Cardiac muscle cell (in vitro differentiated cells and primary cell): ENCODE data around the gene ARMS2. TPM values are rescaled to one million over a fixed set of nuclear protein-coding genes. Genes with fewer than 3 reads are reported as not detected.

Experiments used
- DNase-seq, 2 donors: peaks; one replicate each; pipeline versions ENCODE4 v3.0.0 to v3.0.0-alpha.2; 2010 to 2017; ENCODE audit warnings: low read depth in 1 of 2, low spot score in 1 of 2
- H3K27ac ChIP-seq: fragments of 200-600 bp; sonication (generic); 2 replicates; pipeline ENCODE4 v1.5.1; 2016
- H3K27me3 ChIP-seq: fragments of 200-600 bp; sonication (generic); 2 replicates; pipeline ENCODE4 v1.6.0; 2016; ENCODE audit warnings: control low read depth
- H3K36me3 ChIP-seq: fragments of 200-600 bp; sonication (generic); 2 replicates; pipeline ENCODE4 v1.5.1; 2016; ENCODE audit warnings: control low read depth
- H3K4me1 ChIP-seq: fragments of 200-600 bp; sonication (generic); 2 replicates; pipeline ENCODE4 v1.8.1; 2017; ENCODE audit warnings: low read depth, mild to moderate bottlenecking, mixed run types
- H3K4me3 ChIP-seq: fragments of 200-600 bp; sonication (generic); 2 replicates; pipeline ENCODE4 v1.5.1; 2016; ENCODE audit warnings: mild to moderate bottlenecking
- H3K9me3 ChIP-seq: fragments of 200-600 bp; sonication (generic); 2 replicates; pipeline ENCODE4 v1.5.1; 2017; ENCODE audit warnings: low read depth, mild to moderate bottlenecking, control low read depth
- CTCF ChIP-seq: IDR thresholded peaks from 2 replicates; pipeline ENCODE4 v1.5.1; 2012; ENCODE audit warnings: low read depth, mild to moderate bottlenecking, low read length
- polyA plus RNA-seq: library from polyadenylated mRNA; unstranded; fragments of >200 nt; fragmentation: Nextera tagmentation; extraction: Ambion mirVana; gene quantifications from 2 replicates; pipeline ENCODE4 v1.2.1, GENCODE V29; 2016
- total RNA-seq: library from RNA; depleted of rRNA; stranded (reverse); fragments of >200 nt; gene quantifications from 2 replicates; pipeline ENCODE4 v1.2.3, GENCODE V29; 2016

Gene ARMS2
- total and polyA plus RNA-seq, 2 experiments from 2014 or later, result not detected

GRCh38 chr10:122445469-122445868 lies 9.0 kb upstream of the ARMS2 start:
- no peak for DNase-seq
- H3K4me1 ChIP-seq, result no peaks in the 10 kb centered on the region
- no peak overlapping the region for H3K27ac ChIP-seq
- no peak for TF ChIP-seq CTCF
- no peak overlapping the region for H3K4me3 ChIP-seq
- no peaks in the 10 kb centered on the region for H3K36me3 ChIP-seq
- no peaks in the 10 kb centered on the region for H3K9me3 ChIP-seq
- no peaks in the 10 kb centered on the region for H3K27me3 ChIP-seq

GRCh38 chr10:122445904-122446303 lies 8.5 kb upstream of the ARMS2 start:
- Histone ChIP-seq H3K4me3 (no peak overlapping the region), H3K27ac (no peak overlapping the region), H3K9me3 (no peaks in the 10 kb centered on the region), H3K27me3 (no peaks in the 10 kb centered on the region), H3K36me3 (no peaks in the 10 kb centered on the region), H3K4me1 (no peaks in the 10 kb centered on the region)
- no peak for DNase-seq
- TF ChIP-seq CTCF, result no peak

GRCh38 chr10:122446668-122447423 lies 7.6 kb upstream of the ARMS2 start:
- no peak overlapping the region for H3K4me3 ChIP-seq
- no peaks in the 10 kb centered on the region for H3K27me3 ChIP-seq
- DNase-seq, result peak in 1 of 2 donors; percentile 48
- TF ChIP-seq CTCF, result no peak
- H3K9me3 ChIP-seq, result no peaks in the 10 kb centered on the region
- H3K4me1 ChIP-seq, result no peaks in the 10 kb centered on the region
- no peaks in the 10 kb centered on the region for H3K36me3 ChIP-seq
- H3K27ac ChIP-seq, result no peak overlapping the region

GRCh38 chr10:122448600-122448999 lies 5.9 kb upstream of the ARMS2 start:
- H3K27me3 ChIP-seq, result no peaks in the 10 kb centered on the region
- TF ChIP-seq CTCF, result no peak
- no peaks in the 10 kb centered on the region for H3K4me1 ChIP-seq
- H3K36me3 ChIP-seq, result no peaks in the 10 kb centered on the region
- no peak overlapping the region for H3K27ac ChIP-seq
- no peaks in the 10 kb centered on the region for H3K9me3 ChIP-seq
- DNase-seq, result no peak
- no peak overlapping the region for H3K4me3 ChIP-seq

GRCh38 chr10:122449153-122449552 lies 5.3 kb upstream of the ARMS2 start:
- Histone ChIP-seq H3K36me3 (no peaks in the 10 kb centered on the region), H3K4me3 (no peak overlapping the region), H3K4me1 (no peaks in the 10 kb centered on the region), H3K27ac (no peak overlapping the region), H3K9me3 (no peaks in the 10 kb centered on the region), H3K27me3 (no peaks in the 10 kb centered on the region)
- no peak for DNase-seq
- TF ChIP-seq CTCF, result no peak
